IPS-15b (cell line): ENCODE data around the gene CS.

ENCODE experiments used
- H3K27me3 ChIP-seq: one replicate; pipeline ENCODE4 v1.6.1; 2013; ENCODE audit warnings: low read length; ENCODE audit not compliant: control insufficient read depth, insufficient read depth
- H3K36me3 ChIP-seq: one replicate; pipeline ENCODE4 v1.6.1; 2013; ENCODE audit warnings: low read length; ENCODE audit not compliant: control insufficient read depth, insufficient read depth
- H3K4me1 ChIP-seq: one replicate; pipeline ENCODE4 v1.6.1; 2013; ENCODE audit warnings: mild to moderate bottlenecking, low read length; ENCODE audit not compliant: control insufficient read depth, insufficient read depth
- H3K4me3 ChIP-seq: one replicate; pipeline ENCODE4 v1.5.1; 2013; ENCODE audit warnings: low read depth, low read length
- H3K9ac ChIP-seq: one replicate; pipeline ENCODE4 v1.6.1; 2013; ENCODE audit warnings: low read depth, mild to moderate bottlenecking, low read length
- H3K9me3 ChIP-seq: one replicate; pipeline ENCODE4 v1.6.1; 2013; ENCODE audit warnings: mild to moderate bottlenecking, low read length; ENCODE audit not compliant: control insufficient read depth, insufficient read depth

CS gene

GRCh38 chr12:56257071-56257470 lies 43.1 kb downstream of the CS start:
- Histone ChIP-seq H3K4me1 (peaks cover 5% of the 10 kb centered on the region), H3K4me3 (peak overlapping the region; percentile 90), H3K9ac (no peak overlapping the region), H3K36me3 (peaks cover 35% of the 10 kb centered on the region), H3K9me3 (no peaks in the 10 kb centered on the region), H3K27me3 (no peaks in the 10 kb centered on the region)

- Histone ChIP-seq H3K4me3 (peak overlapping the region; percentile 90), H3K27me3 (no peaks in the 10 kb centered on the region), H3K4me1 (peaks cover 5% of the 10 kb centered on the region), H3K36me3 (peaks cover 39% of the 10 kb centered on the region), H3K9me3 (no peaks in the 10 kb centered on the region), H3K9ac (no peak overlapping the region)
Measured at GRCh38 chr12:56256326-56256960, 43.7 kb downstream of the CS start.

DNA sequence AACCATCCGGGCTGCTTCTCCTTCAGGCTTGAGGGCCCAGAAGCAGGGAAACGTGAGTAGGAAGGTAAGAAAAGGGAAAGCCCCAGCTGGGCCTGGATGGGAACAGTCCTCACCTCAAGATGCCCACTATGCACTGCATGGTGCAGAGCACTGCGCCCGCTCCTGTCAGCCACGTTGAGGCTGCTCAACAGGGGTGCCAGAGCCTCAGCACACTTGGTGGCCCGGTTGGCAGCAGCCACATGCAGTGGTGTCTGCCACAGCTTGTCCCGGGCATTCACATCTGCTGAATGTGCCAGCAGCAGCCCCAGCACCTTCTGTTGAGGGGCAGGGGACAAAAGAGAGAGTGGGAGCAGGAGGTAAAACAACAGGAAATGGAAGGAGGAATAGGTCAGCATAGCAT lies 44.5 kb downstream of the CS start:
- Histone ChIP-seq H3K27me3 (no peaks in the 10 kb centered on the region), H3K4me1 (peaks cover 5% of the 10 kb centered on the region), H3K9ac (no peak overlapping the region), H3K9me3 (no peaks in the 10 kb centered on the region), H3K36me3 (peaks cover 42% of the 10 kb centered on the region), H3K4me3 (no peak overlapping the region)

DNA sequence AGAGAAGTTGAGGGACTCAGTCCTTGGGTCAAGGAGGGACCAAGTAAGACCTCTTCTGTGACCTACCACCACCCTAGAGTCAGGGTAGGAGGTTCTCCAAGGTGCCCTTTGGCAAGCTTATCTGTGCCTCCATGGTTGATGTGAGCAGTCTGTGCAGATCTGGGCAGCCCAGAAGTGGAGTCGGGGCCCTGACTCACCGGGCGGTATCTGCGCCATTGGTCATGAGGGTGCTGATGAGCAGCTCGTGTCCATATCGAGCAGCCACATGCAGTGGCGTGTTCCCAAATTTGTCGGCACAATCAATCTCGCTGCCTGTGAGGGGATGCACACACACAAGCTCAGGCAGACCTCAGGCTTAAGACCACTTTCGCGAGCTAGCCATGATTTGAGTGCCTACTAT lies 47.0 kb downstream of the CS start:
- peaks cover 5% of the 10 kb centered on the region for H3K4me1 ChIP-seq
- H3K4me3 ChIP-seq: no peak overlapping the region
- no peaks in the 10 kb centered on the region for H3K27me3 ChIP-seq
- H3K36me3 ChIP-seq: peaks cover 57% of the 10 kb centered on the region
- H3K9ac ChIP-seq: no peak overlapping the region
- no peaks in the 10 kb centered on the region for H3K9me3 ChIP-seq

GRCh38 chr12:56252649-56253048 lies 47.5 kb downstream of the CS start:
- Histone ChIP-seq H3K9ac (no peak overlapping the region), H3K9me3 (no peaks in the 10 kb centered on the region), H3K4me3 (no peak overlapping the region), H3K36me3 (peaks cover 62% of the 10 kb centered on the region), H3K4me1 (peaks cover 5% of the 10 kb centered on the region), H3K27me3 (no peaks in the 10 kb centered on the region)

DNA sequence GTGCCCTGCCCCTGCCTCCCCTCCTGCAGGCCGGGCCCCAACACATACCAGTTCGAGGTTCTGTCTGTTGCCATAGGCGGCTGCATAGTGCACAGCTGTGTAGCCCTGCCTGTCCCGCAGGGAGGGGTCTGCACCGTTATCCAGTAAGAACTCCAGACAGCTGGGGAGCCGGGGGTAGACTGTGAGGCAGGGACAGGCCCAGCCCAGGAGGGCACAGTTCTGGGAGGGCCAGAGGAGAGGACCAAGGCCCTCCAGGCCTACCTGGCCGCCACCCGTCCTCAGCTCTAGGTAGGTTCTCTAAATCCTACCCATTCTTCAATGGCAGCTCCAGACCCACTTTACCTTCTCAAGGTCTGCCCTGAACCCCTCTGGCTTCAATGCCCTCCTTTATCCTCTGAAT lies 51.4 kb downstream of the CS start:
- Histone ChIP-seq H3K36me3 (peaks cover 68% of the 10 kb centered on the region), H3K9ac (no peak overlapping the region), H3K4me3 (no peak overlapping the region), H3K27me3 (no peaks in the 10 kb centered on the region), H3K4me1 (no peaks in the 10 kb centered on the region), H3K9me3 (no peaks in the 10 kb centered on the region)

- H3K4me3 ChIP-seq: no peak overlapping the region
- no peak overlapping the region for H3K9ac ChIP-seq
- no peaks in the 10 kb centered on the region for H3K4me1 ChIP-seq
- H3K36me3 ChIP-seq: peaks cover 66% of the 10 kb centered on the region
- no peaks in the 10 kb centered on the region for H3K27me3 ChIP-seq
- no peaks in the 10 kb centered on the region for H3K9me3 ChIP-seq
Measured at GRCh38 chr12:56247923-56248322, 52.2 kb downstream of the CS start.

DNA sequence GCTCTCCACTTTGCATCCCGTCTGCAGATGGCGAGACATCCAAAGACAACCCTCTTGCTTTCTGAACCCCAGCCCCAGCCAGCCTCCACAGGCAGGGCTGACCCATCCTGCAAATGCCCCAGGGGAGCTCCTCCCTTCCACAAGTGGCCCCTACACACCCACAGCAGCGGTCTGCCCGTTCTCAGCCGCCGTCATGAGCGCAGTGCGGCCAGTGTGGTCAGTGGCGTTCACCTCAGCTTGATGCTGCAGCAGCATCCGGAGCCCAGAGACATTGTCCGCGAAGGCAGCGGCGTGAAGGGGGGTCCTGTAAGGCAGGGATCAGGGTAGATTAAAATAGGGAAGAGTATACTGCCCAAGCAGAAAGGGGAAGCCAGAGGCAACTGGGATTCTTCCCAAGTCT lies 55.6 kb downstream of the CS start:
- Histone ChIP-seq H3K36me3 (peaks cover 61% of the 10 kb centered on the region), H3K27me3 (no peaks in the 10 kb centered on the region), H3K9ac (no peak overlapping the region), H3K4me1 (no peaks in the 10 kb centered on the region), H3K4me3 (no peak overlapping the region), H3K9me3 (no peaks in the 10 kb centered on the region)

GRCh38 chr12:56243731-56244181 lies 56.4 kb downstream of the CS start:
- Histone ChIP-seq H3K4me3 (no peak overlapping the region), H3K4me1 (no peaks in the 10 kb centered on the region), H3K36me3 (peaks cover 58% of the 10 kb centered on the region), H3K9ac (no peak overlapping the region), H3K27me3 (no peaks in the 10 kb centered on the region), H3K9me3 (no peaks in the 10 kb centered on the region)

- H3K36me3 ChIP-seq: peaks cover 51% of the 10 kb centered on the region
- H3K27me3 ChIP-seq: no peaks in the 10 kb centered on the region
- no peaks in the 10 kb centered on the region for H3K9me3 ChIP-seq
- H3K4me3 ChIP-seq: no peak overlapping the region
- no peaks in the 10 kb centered on the region for H3K4me1 ChIP-seq
- H3K9ac ChIP-seq: no peak overlapping the region
Measured at GRCh38 chr12:56242986-56243385, 57.1 kb downstream of the CS start.

- Histone ChIP-seq H3K4me1 (no peaks in the 10 kb centered on the region), H3K27me3 (no peaks in the 10 kb centered on the region), H3K9me3 (no peaks in the 10 kb centered on the region), H3K4me3 (no peak overlapping the region), H3K36me3 (peaks cover 45% of the 10 kb centered on the region), H3K9ac (no peak overlapping the region)
Measured at GRCh38 chr12:56241424-56242303, 58.5 kb downstream of the CS start.

DNA sequence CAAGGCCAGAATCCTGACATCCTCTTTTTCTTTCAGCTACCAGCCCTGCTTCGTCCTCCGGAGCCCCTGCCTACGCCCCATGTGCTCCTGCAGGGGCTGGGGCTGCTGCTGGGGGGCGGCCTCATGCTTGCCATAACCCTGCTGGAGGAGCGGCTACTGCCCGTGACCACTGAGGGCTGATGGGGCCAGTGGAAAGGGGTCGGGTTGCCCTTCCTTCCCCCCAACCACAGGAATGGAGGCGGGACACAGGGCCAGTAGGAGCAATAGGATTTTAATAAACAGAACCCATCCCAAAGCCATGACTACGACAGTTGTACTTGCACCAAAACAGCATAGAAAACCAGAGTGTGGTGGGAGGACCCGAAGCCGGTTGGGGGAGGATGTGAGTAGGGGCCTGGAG lies 62.6 kb downstream of the CS start:
- Histone ChIP-seq H3K4me1 (no peaks in the 10 kb centered on the region), H3K9ac (no peak overlapping the region), H3K9me3 (no peaks in the 10 kb centered on the region), H3K36me3 (peaks cover 18% of the 10 kb centered on the region), H3K4me3 (no peak overlapping the region), H3K27me3 (no peaks in the 10 kb centered on the region)
